Breast epithelium (tissue), 4 donors: ENCODE measurements around the gene COL18A1. TPM values are rescaled to one million over a fixed set of nuclear protein-coding genes. Genes with fewer than 3 reads are reported as not detected.

Experiments used
- DNase-seq, 2 donors: peaks; one replicate each; pipeline ENCODE4 v3.0.0-alpha.2; 2019; ENCODE audit warnings: low spot score in 2 of 2
- H3K27ac ChIP-seq, 2 donors: fragments of 200-600 bp; sonication (generic) in 1 of 2; one replicate each; pipeline ENCODE4 v1.5.1; 2016 to 2019; ENCODE audit warnings: mild to moderate bottlenecking in 1 of 2
- H3K27me3 ChIP-seq, 2 donors: fragments of 200-600 bp; sonication (generic) in 1 of 2; one replicate each; pipeline versions ENCODE4 v1.5.1 to v1.6.0; 2017 to 2019; ENCODE audit warnings: control low read depth in 1 of 2, mild to moderate bottlenecking in 1 of 2
- H3K36me3 ChIP-seq: fragments of 200-600 bp; one replicate; pipeline ENCODE4 v1.5.1; 2019
- H3K4me1 ChIP-seq, 2 donors: fragments of 200-600 bp; sonication (generic); one replicate each; pipeline ENCODE4 v1.5.1; 2016 to 2019; ENCODE audit warnings: control low read depth in 1 of 2
- H3K4me3 ChIP-seq, 3 donors: fragments of 200-600 bp; sonication (generic); 1 replicate in 2 of 3; 2 replicates in 1 of 3; pipeline ENCODE4 v1.5.1; 2016 to 2019; ENCODE audit warnings: mild to moderate bottlenecking in 3 of 3, moderate library complexity in 2 of 3
- H3K9me3 ChIP-seq, 2 donors: fragments of 200-600 bp; sonication (generic) in 1 of 2; one replicate each; pipeline ENCODE4 v1.5.1; 2016 to 2019; ENCODE audit warnings: control low read depth in 1 of 2
- CTCF ChIP-seq, 3 donors: fragments of 450-650 bp; IDR thresholded peaks; one replicate each; pipeline ENCODE4 v1.5.1; 2016 to 2017; ENCODE audit warnings: antibody characterized with exemption in 3 of 3, mild to moderate bottlenecking in 3 of 3, moderate library complexity in 3 of 3
- POLR2A ChIP-seq: fragments of 450-650 bp; IDR thresholded peaks from one replicate; pipeline ENCODE4 v1.6.1; 2016; ENCODE audit warnings: antibody characterized with exemption, mild to moderate bottlenecking, moderate library complexity
- POLR2AphosphoS5 ChIP-seq, 3 donors: sonication (generic); formaldehyde crosslinking; IDR thresholded peaks; one replicate each; pipeline ENCODE4 v1.6.1; 2017; ENCODE audit warnings: antibody characterized with exemption in 3 of 3
- intact Hi-C: fragments of 100-400 bp; cut with DNase I; formaldehyde crosslinking; loops from one replicate; pipeline ENCODE4 v1.15.1; 2023; ENCODE audit warnings: low total_unique reads
- total RNA-seq, 3 donors: library from RNA; depleted of rRNA; stranded (reverse); fragments of >200 nt; gene quantifications; one replicate each; pipeline ENCODE4 v1.1.0, GENCODE V29; 2016

COL18A1 gene
- total RNA-seq, 3 donors from 2014 or later = 48.3 to 62.9 (median 55.8) TPM

- TF ChIP-seq POLR2A = no peak
- TF ChIP-seq CTCF (IDR thresholded peaks at IDR 0.05) = no peak
- TF ChIP-seq POLR2AphosphoS5 (IDR thresholded peaks at IDR 0.05) = no peak
- no peaks in the 10 kb centered on the region for H3K9me3 ChIP-seq
- H3K4me1 ChIP-seq = peaks cover 0 to 6% of the 10 kb centered on the region in 2 donors
- H3K27ac ChIP-seq = no peak overlapping the region
- H3K4me3 ChIP-seq = no peak overlapping the region
- H3K27me3 ChIP-seq = peaks cover 0 to 7% of the 10 kb centered on the region in 2 donors
- intact Hi-C loops = no loop called here
- DNase-seq = no peak
- no peaks in the 10 kb centered on the region for H3K36me3 ChIP-seq
Measured at GRCh38 chr21:45383615-45384201, 21.3 kb upstream of the COL18A1 start.

- H3K4me3 ChIP-seq = no peak overlapping the region
- peaks cover 0 to 6% of the 10 kb centered on the region in 2 donors for H3K4me1 ChIP-seq
- intact Hi-C loops = no loop called here
- no peak overlapping the region for H3K27ac ChIP-seq
- no peaks in the 10 kb centered on the region for H3K9me3 ChIP-seq
- DNase-seq = no peak
- no peaks in the 10 kb centered on the region for H3K36me3 ChIP-seq
- TF ChIP-seq POLR2A = no peak
- no peak for TF ChIP-seq POLR2AphosphoS5 (IDR thresholded peaks at IDR 0.05)
- TF ChIP-seq CTCF (IDR thresholded peaks at IDR 0.05) = no peak
- peaks cover 0 to 7% of the 10 kb centered on the region in 2 donors for H3K27me3 ChIP-seq
Measured at GRCh38 chr21:45384656-45385548, 20.1 kb upstream of the COL18A1 start.

- no peak overlapping the region for H3K27ac ChIP-seq
- no peak for DNase-seq
- H3K4me3 ChIP-seq = no peak overlapping the region
- H3K9me3 ChIP-seq = no peaks in the 10 kb centered on the region
- H3K4me1 ChIP-seq = peaks cover 0 to 6% of the 10 kb centered on the region in 2 donors
- no peak for TF ChIP-seq CTCF (IDR thresholded peaks at IDR 0.05)
- no peak for TF ChIP-seq POLR2AphosphoS5 (IDR thresholded peaks at IDR 0.05)
- TF ChIP-seq POLR2A = no peak
- peaks cover 0 to 7% of the 10 kb centered on the region in 2 donors for H3K27me3 ChIP-seq
- H3K36me3 ChIP-seq = no peaks in the 10 kb centered on the region
- intact Hi-C loops = no loop called here
Measured at GRCh38 chr21:45385549-45386050, 19.4 kb upstream of the COL18A1 start.

GRCh38 chr21:45386336-45386727, 18.6 kb upstream of the COL18A1 start:
- intact Hi-C loops = no loop called here
- peaks cover 0 to 6% of the 10 kb centered on the region in 2 donors for H3K4me1 ChIP-seq

More at GRCh38 chr21:45386336-45386727, 18.6 kb upstream of the COL18A1 start:
- DNase-seq = no peak
- TF ChIP-seq CTCF (IDR thresholded peaks at IDR 0.05) (no peak), POLR2AphosphoS5 (IDR thresholded peaks at IDR 0.05) (no peak), POLR2A (no peak)
- Histone ChIP-seq H3K36me3 (no peaks in the 10 kb centered on the region), H3K27me3 (peaks cover 0 to 7% of the 10 kb centered on the region in 2 donors), H3K9me3 (no peaks in the 10 kb centered on the region), H3K27ac (peak overlapping the region; percentile 45 to 78), H3K4me3 (peak overlapping the region in 1 of 3 donors; percentile 25)
